ENCODE measurements around the gene MYL9.
A peak's percentile ranks its signal among the peaks of the same experiment; 100 is the strongest.

The MYL9 gene

GRCh38 chr20:36541227-36541767 is at the start of gene MYL9:
Gene MYL9 (plus strand): TSS chr20:36541519. CDS start chr20:36544885, 3,366 bp downstream.
- H3K27ac Mint-ChIP-seq, result peak within 1 kb of the TSS; percentile 80
- peak; percentile 50 for ATAC-seq
- no peak for DNase-seq (ENCODE audit: low spot score in 2 of 2)

GRCh38 chr20:36491901-36492617 is 49.3 kb upstream of the MYL9 start:
- peak; percentile 36 to 76 for DNase-seq (ENCODE audit: low spot score in 2 of 2)
- peak; percentile 89 for ATAC-seq
- H3K27ac Mint-ChIP-seq, result peak overlapping the region; percentile 93
- no peaks in the 10 kb centered on the region for H3K9me3 Mint-ChIP-seq
- peaks cover 47% of the 10 kb centered on the region for H3K4me1 Mint-ChIP-seq
- peak overlapping the region; percentile 65 for H3K4me3 Mint-ChIP-seq
- H3K36me3 Mint-ChIP-seq, result peaks cover 8% of the 10 kb centered on the region

More at GRCh38 chr20:36541227-36541767, at the start of gene MYL9:
- Mint-ChIP-seq H3K9me3 (no peaks in the 10 kb centered on the region), H3K4me1 (no peaks in the 10 kb centered on the region), H3K36me3 (no peaks in the 10 kb centered on the region), H3K4me3 (peak within 1 kb of the TSS; percentile 24)

- Mint-ChIP-seq H3K4me3 (no peak overlapping the region), H3K27ac (peak overlapping the region; percentile 93), H3K9me3 (no peaks in the 10 kb centered on the region), H3K36me3 (peaks cover 20% of the 10 kb centered on the region), H3K4me1 (peaks cover 45% of the 10 kb centered on the region)
- ATAC-seq (no peak), DNase-seq (ENCODE audit: low spot score in 2 of 2) (no peak)
Observed at GRCh38 chr20:36493051-36493800, 48.1 kb upstream of the MYL9 start.

DNA sequence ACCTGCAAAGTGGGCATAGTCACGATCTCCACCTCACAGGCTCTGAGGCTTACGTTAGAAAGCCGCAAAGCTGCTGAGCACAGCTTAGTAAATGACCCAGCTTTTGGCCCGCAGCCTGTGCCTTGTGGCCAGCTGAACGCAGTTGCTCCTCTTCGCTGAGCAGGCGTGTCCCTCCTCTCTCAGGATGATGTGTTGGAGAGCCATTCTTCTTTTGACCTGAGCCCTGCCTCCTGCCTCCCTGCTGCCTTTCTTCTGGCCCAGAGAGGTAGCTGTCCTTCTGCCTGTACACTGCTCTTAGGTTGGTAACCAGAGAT is 47.6 kb upstream of the MYL9 start:
- ATAC-seq (peak; percentile 29), DNase-seq (ENCODE audit: low spot score in 2 of 2) (no peak)
- H3K4me3 Mint-ChIP-seq, result no peak overlapping the region
- H3K36me3 Mint-ChIP-seq, result peaks cover 25% of the 10 kb centered on the region
- peak overlapping the region; percentile 93 for H3K27ac Mint-ChIP-seq
- peaks cover 45% of the 10 kb centered on the region for H3K4me1 Mint-ChIP-seq
- no peaks in the 10 kb centered on the region for H3K9me3 Mint-ChIP-seq

DNA sequence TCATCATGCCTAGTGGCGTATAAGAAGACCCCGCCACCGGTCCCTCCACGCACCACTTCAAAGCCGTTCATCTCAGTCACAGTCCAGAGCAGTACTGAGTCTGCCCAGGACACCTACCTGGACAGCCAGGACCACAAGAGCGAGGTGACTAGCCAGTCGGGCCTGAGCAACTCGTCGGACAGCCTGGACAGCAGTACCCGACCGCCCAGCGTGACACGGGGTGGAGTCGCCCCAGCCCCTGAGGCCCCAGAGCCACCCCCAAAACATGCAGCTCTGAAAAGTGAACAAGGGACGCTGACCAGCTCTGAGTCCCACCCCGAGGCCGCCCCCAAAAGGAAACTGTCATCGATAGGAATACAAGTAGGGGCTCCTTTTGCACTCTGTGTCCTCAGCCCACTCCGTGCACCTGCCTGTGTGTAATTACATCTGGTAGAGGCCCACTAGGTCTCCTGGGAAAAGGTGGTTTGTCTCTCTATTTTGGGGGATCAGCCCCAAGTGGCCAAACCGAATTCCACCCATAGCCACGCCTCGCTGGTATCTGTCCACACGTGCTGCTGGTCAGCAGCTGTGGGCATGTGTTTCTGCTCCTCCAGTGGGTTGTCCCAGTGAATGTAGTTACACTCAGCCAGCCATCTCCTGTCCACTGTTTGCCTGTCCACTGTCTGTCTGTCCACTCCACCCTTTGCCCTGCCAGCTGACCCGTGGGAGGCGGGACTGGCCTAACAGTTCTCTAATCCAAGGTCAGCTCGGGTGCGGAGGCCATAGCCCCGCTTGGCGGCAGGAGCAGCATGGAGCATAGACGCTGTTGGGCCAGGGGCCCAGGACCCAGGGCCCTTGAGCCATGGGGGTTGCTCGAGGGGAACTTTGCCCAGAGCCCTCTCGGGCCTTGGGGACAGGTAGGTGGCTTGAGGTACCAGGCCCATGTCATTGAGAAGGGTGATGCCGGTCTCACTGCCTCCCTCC is 44.3 kb upstream of the MYL9 start:
- Mint-ChIP-seq H3K36me3 (peaks cover 43% of the 10 kb centered on the region), H3K27ac (no peak overlapping the region)
- ATAC-seq, result no peak

GRCh38 chr20:36497856-36498255 is 43.5 kb upstream of the MYL9 start:
- Mint-ChIP-seq H3K9me3 (no peaks in the 10 kb centered on the region), H3K4me3 (no peak overlapping the region), H3K36me3 (peaks cover 51% of the 10 kb centered on the region), H3K4me1 (peaks cover 13% of the 10 kb centered on the region), H3K27ac (peak overlapping the region; percentile 65)
- no peak for DNase-seq (ENCODE audit: low spot score in 2 of 2)
- ATAC-seq, result no peak

More for the DNA sequence above, 44.3 kb upstream of the MYL9 start:
- no peak for DNase-seq (ENCODE audit: low spot score in 2 of 2)
- no peaks in the 10 kb centered on the region for H3K9me3 Mint-ChIP-seq
- H3K4me3 Mint-ChIP-seq, result no peak overlapping the region
- peaks cover 22% of the 10 kb centered on the region for H3K4me1 Mint-ChIP-seq

- Mint-ChIP-seq H3K36me3 (peaks cover 59% of the 10 kb centered on the region), H3K4me3 (no peak overlapping the region), H3K27ac (peak overlapping the region; percentile 65), H3K9me3 (no peaks in the 10 kb centered on the region), H3K4me1 (peaks cover 6% of the 10 kb centered on the region)
- DNase-seq (ENCODE audit: low spot score in 2 of 2) (no peak), ATAC-seq (no peak)
Observed at GRCh38 chr20:36498386-36499179, 42.7 kb upstream of the MYL9 start.

DNA sequence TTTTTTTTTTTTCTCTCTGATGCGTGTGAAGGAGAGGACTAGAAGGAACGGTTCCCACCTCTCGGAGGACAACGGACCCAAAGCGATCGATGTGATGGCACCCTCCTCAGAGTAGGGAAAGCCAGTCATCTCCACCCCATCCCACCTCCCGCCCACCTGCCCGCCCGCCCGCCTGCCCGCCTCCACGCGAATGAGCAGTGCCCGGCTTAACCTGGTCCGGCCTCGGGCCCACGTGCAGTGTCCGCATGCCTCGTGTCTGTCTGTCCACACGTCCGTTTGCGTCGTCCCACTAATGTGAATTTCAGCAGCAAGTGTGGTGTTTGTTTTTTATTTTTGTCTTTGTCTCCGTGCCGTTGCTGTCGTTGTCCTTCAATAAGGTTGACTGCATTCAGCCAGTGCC is 42.1 kb upstream of the MYL9 start:
- H3K36me3 Mint-ChIP-seq, result peaks cover 65% of the 10 kb centered on the region
- no peak overlapping the region for H3K27ac Mint-ChIP-seq

GRCh38 chr20:36499723-36500501 is 41.4 kb upstream of the MYL9 start:
- H3K36me3 Mint-ChIP-seq, result peaks cover 72% of the 10 kb centered on the region
- peak overlapping the region; percentile 51 for H3K27ac Mint-ChIP-seq
- no peak for ATAC-seq

More for the DNA sequence above, 42.1 kb upstream of the MYL9 start:
- no peak overlapping the region for H3K4me3 Mint-ChIP-seq
- no peak for DNase-seq (ENCODE audit: low spot score in 2 of 2)
- H3K9me3 Mint-ChIP-seq, result no peaks in the 10 kb centered on the region
- H3K4me1 Mint-ChIP-seq, result no peaks in the 10 kb centered on the region
- no peak for ATAC-seq

DNA sequence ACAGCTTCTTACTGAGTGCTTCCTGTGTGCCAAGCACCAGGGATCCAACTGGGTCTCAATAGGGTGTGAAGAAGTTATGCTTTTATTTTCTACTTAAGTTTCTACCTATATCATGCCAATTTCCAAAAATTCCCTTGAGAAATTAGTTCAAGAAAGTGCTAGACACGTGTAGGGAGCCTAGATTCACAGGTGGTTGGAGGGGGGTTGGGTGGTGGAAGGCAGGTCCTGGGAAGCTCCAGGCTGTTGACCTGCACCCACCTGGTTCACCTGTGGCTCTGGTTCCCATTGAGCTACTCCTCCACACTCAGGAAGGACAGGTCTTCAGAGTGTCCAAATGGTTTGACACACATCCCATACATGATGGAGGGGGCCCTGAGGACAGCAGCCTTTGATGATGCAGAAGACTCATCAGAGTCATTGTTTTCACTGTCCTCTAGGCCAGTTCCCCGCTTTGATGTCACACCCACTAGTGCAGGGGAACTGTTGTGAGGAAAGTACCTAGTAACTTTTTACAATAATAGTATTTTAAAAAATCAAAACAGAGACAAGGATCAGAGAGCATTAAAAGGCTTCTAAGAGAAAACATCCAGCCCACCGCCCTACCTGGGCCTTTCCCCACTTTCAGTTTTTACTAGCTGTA is 39.8 kb upstream of the MYL9 start:
- no peak for DNase-seq (ENCODE audit: low spot score in 2 of 2)
- no peak overlapping the region for H3K27ac Mint-ChIP-seq
- peak; percentile 47 for ATAC-seq
- no peaks in the 10 kb centered on the region for H3K4me1 Mint-ChIP-seq
- H3K9me3 Mint-ChIP-seq, result no peaks in the 10 kb centered on the region
- no peak overlapping the region for H3K4me3 Mint-ChIP-seq
- peaks cover 79% of the 10 kb centered on the region for H3K36me3 Mint-ChIP-seq

More at GRCh38 chr20:36499723-36500501, 41.4 kb upstream of the MYL9 start:
- H3K4me1 Mint-ChIP-seq, result no peaks in the 10 kb centered on the region
- DNase-seq (ENCODE audit: low spot score in 2 of 2), result no peak
- no peaks in the 10 kb centered on the region for H3K9me3 Mint-ChIP-seq
- no peak overlapping the region for H3K4me3 Mint-ChIP-seq

- DNase-seq (ENCODE audit: low spot score in 2 of 2), result no peak
- no peak for ATAC-seq
- Mint-ChIP-seq H3K4me3 (no peak overlapping the region), H3K4me1 (no peaks in the 10 kb centered on the region), H3K9me3 (no peaks in the 10 kb centered on the region), H3K36me3 (peaks cover 78% of the 10 kb centered on the region), H3K27ac (no peak overlapping the region)
Observed at GRCh38 chr20:36504295-36504694, 37.0 kb upstream of the MYL9 start.

DNA sequence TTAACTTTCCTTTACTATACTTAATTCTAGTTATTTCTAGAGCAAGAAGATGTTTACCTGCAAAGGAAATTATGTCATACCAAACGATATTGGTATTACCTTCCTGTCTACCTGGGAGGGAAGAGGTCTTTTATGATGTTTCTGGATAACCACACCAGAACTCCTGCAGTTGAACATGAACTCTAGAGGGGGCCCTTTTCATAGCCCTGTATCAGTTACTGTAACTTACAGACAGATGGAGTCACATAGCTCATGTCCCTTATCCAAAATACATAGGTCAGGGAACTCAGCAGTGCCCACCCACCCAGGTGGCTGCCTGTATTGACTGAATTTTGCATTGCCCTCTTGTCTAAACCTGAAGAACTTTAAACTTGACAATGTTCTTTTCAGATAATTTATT is 35.1 kb upstream of the MYL9 start:
- peak; percentile 51 for ATAC-seq
- DNase-seq (ENCODE audit: low spot score in 2 of 2), result no peak

GRCh38 chr20:36507746-36508145 is 33.6 kb upstream of the MYL9 start:
- Mint-ChIP-seq H3K36me3 (peaks cover 75% of the 10 kb centered on the region), H3K27ac (no peak overlapping the region), H3K9me3 (no peaks in the 10 kb centered on the region), H3K4me1 (peaks cover 6% of the 10 kb centered on the region), H3K4me3 (no peak overlapping the region)
- DNase-seq (ENCODE audit: low spot score in 2 of 2) (no peak), ATAC-seq (no peak)

More for the DNA sequence above, 35.1 kb upstream of the MYL9 start:
- Mint-ChIP-seq H3K9me3 (no peaks in the 10 kb centered on the region), H3K27ac (peak overlapping the region; percentile 23), H3K4me3 (no peak overlapping the region), H3K4me1 (no peaks in the 10 kb centered on the region), H3K36me3 (peaks cover 77% of the 10 kb centered on the region)
